Lung microvascular endothelial cell (primary cell): ENCODE data around the gene SSC4D. TPM values are rescaled to one million over a fixed set of nuclear protein-coding genes. Genes with fewer than 3 reads are reported as not detected.
"Not testable (repeated sequence)": the region's sequence is repeated elsewhere in the genome, so short reads cannot be mapped to it uniquely, and the experiment has no call there.

ENCODE experiments used
- DNase-seq, 2 donors: peaks; one replicate each; pipeline versions ENCODE4 v3.0.0 to v3.0.0-alpha.2; 2010; ENCODE audit warnings: low read depth in 2 of 2
- total RNA-seq: library from RNA; depleted of rRNA; stranded (reverse); fragments of >200 nt; gene quantifications from 2 replicates; pipeline ENCODE4 v1.2.1, GENCODE V29; 2014

Gene SSC4D
- total RNA-seq, 1 donor from 2014 or later, result 0.40 TPM

- DNase-seq, result peak; percentile 48 to 55
Observed at GRCh38 chr7:76383089-76383944, 26.2 kb downstream of the SSC4D start.

GRCh38 chr7:76381814-76382213 is 27.7 kb downstream of the SSC4D start:
- DNase-seq, result no peak

- no peak for DNase-seq
Observed at GRCh38 chr7:76380623-76380966, 28.9 kb downstream of the SSC4D start.

- DNase-seq, result no peak
Observed at GRCh38 chr7:76377186-76377918, 32.1 kb downstream of the SSC4D start.

- no peak for DNase-seq
Observed at GRCh38 chr7:76375251-76375650, 34.2 kb downstream of the SSC4D start.

- DNase-seq, result peak in 1 of 2 donors; percentile 84
Observed at GRCh38 chr7:76372984-76373833, 36.3 kb downstream of the SSC4D start.

- DNase-seq, result no peak
Observed at GRCh38 chr7:76371396-76371795, 38.1 kb downstream of the SSC4D start.

- DNase-seq, result no peak
Observed at GRCh38 chr7:76369018-76369417, 40.5 kb downstream of the SSC4D start.

- no peak for DNase-seq
Observed at GRCh38 chr7:76368190-76368589, 41.3 kb downstream of the SSC4D start.

- peak; percentile 62 to 79 for DNase-seq
Observed at GRCh38 chr7:76364198-76364584, 45.3 kb downstream of the SSC4D start.

GRCh38 chr7:76363754-76364153 is 45.7 kb downstream of the SSC4D start:
- not testable (repeated sequence) for DNase-seq

GRCh38 chr7:76359978-76360638 is 49.4 kb downstream of the SSC4D start:
- DNase-seq, result no peak

- peak; percentile 99 for DNase-seq
Observed at GRCh38 chr7:76359111-76359977, 50.2 kb downstream of the SSC4D start.

- DNase-seq, result peak; percentile 94 to 95
Observed at GRCh38 chr7:76358481-76359110, 50.9 kb downstream of the SSC4D start, which contains the start of gene YWHAG. Gene YWHAG (minus strand): TSS chr7:76358991. CDS start chr7:76358808, 183 bp downstream.

- peak; percentile 52 to 58 for DNase-seq
Observed at GRCh38 chr7:76358011-76358480, 51.5 kb downstream of the SSC4D start.

- DNase-seq, result no peak
Observed at GRCh38 chr7:76357475-76358010, 52.0 kb downstream of the SSC4D start.

- DNase-seq, result peak; percentile 65 to 91
Observed at GRCh38 chr7:76356823-76357222, 52.7 kb downstream of the SSC4D start.

GRCh38 chr7:76356115-76356514 is 53.4 kb downstream of the SSC4D start:
- no peak for DNase-seq
